Measurements from ENCODE around the gene PIK3CA.

DNA sequence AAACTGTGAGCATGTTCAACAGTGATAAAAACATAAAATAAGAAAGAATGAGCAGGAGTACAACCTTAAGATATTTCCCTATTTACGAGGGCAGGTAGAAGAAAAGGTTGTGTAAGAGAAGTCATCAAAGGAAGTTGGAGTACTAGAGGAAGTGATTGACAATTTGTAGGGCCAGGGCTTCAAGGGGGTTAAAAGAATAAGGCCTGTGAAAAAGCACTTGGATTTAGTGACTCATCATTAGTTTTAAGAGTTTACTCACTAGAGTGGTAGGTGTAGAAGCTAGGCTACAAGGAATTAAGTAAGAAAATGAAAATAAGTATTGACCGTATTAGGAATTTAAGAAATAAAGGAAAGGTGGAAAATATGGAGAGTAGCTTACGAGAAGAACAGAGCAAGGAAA, 79.2 kb downstream of the PIK3CA start:
- TF ChIP-seq, protein P1, sequence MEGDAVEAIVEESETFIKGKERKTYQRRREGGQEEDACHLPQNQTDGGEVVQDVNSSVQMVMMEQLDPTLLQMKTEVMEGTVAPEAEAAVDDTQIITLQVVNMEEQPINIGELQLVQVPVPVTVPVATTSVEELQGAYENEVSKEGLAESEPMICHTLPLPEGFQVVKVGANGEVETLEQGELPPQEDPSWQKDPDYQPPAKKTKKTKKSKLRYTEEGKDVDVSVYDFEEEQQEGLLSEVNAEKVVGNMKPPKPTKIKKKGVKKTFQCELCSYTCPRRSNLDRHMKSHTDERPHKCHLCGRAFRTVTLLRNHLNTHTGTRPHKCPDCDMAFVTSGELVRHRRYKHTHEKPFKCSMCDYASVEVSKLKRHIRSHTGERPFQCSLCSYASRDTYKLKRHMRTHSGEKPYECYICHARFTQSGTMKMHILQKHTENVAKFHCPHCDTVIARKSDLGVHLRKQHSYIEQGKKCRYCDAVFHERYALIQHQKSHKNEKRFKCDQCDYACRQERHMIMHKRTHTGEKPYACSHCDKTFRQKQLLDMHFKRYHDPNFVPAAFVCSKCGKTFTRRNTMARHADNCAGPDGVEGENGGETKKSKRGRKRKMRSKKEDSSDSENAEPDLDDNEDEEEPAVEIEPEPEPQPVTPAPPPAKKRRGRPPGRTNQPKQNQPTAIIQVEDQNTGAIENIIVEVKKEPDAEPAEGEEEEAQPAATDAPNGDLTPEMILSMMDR (IDR thresholded peaks at IDR 0.05; ENCODE audit: low read length): no peak
- TF ChIP-seq EZH2phosphoT487 (IDR thresholded peaks at IDR 0.05; ENCODE audit: low read length): no peak
- no peak for TF ChIP-seq EZH2 (optimal IDR thresholded peaks at IDR 0.05; ENCODE audit: low read depth, low read length)
